ENCODE data around the gene ARL2.
A peak's percentile ranks its signal among the peaks of the same experiment; 100 is the strongest.
"Not testable (repeated sequence)": the region's sequence is repeated elsewhere in the genome, so short reads cannot be mapped to it uniquely, and the experiment has no call there.

ARL2 gene

DNA sequence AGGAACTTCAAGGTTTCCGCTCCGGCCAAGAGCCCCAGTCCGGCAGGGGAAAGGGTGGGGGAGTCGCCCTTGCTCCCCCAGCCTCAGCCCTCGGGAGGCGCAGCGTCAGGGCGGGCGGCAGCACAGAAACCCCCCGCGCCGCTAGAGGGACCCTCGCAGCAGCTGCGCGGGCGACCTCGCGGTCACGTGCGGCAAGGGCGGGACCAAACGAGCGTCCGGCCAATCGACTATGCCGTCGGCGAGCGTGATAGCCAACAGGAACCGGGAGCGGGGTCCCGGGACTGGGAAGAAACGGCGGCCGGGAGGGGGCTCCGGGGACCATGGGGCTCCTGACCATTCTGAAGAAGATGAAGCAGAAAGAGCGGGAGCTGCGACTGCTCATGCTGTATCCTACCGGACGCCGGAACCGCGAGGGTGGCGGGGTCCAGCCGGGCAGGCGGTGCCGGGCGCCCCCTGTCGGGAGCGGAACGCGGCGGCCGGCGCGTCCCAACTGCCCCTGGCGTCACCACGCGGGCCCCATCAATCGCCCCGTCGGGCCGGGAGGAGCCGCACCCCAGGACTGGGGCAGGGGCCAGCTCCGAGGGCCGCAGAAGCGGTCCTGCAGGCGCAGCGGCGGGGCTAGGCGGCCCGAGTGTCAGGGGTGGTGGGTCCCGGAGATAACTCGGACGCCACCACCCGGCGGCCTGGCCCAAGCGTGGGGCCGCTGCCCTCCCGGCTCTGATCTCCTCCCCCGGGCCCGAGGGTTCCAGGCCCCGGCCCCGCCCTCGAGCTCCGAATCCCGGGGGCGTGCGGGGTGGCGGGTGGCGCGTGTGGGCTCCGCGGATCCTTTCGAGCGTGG is at the start of gene ARL2:
Gene ARL2 (plus strand): TSS at position 273 of the 838 bp plus-strand sequence. CDS start 48 bp downstream, at position 321.
- Histone ChIP-seq H3K27ac (ENCODE audit: low read length) (peak within 1 kb of the TSS; percentile 66), H3K27me3 (ENCODE audit: control insufficient read depth, insufficient read depth, low read length) (no peaks in the 10 kb centered on the region), H3K4me1 (ENCODE audit: control insufficient read depth, low read depth, low read length) (no peaks in the 10 kb centered on the region), H3K9ac (ENCODE audit: low read length) (peak within 1 kb of the TSS; percentile 63), H3K4me3 (ENCODE audit: low read length) (peak within 1 kb of the TSS; percentile 63), H3K36me3 (ENCODE audit: control insufficient read depth, low read depth, low read length) (peaks cover 11% of the 10 kb centered on the region), H3K9me3 (ENCODE audit: control insufficient read depth, low read depth, low read length) (no peaks in the 10 kb centered on the region)

DNA sequence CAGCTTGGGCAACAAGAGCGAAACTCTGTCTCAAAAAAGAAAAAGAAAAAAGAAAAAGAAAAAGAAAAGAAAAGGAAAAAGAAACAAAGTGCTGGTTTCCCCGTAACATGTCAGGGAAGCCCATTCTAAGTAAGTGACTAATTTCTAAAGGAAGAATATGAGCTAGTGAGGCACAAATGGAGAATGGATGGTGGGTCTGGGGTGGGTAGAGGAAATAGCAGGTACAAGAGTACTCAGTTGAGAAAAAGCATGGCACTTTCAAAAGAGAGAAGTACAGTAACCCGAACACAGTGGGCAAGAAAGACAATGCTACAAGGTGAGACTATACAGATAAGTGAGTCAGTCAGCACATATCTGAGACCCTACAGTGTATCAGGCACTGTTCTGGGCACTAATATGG is 46.6 kb upstream of the ARL2 start:
- H3K9ac ChIP-seq (ENCODE audit: low read length), result no peak overlapping the region
- no peak overlapping the region for H3K27ac ChIP-seq (ENCODE audit: low read length)
- no peak overlapping the region for H3K4me3 ChIP-seq (ENCODE audit: low read length)
- H3K27me3 ChIP-seq (ENCODE audit: control insufficient read depth, insufficient read depth, low read length), result no peaks in the 10 kb centered on the region
- H3K4me1 ChIP-seq (ENCODE audit: control insufficient read depth, low read depth, low read length), result no peaks in the 10 kb centered on the region
- no peaks in the 10 kb centered on the region for H3K9me3 ChIP-seq (ENCODE audit: control insufficient read depth, low read depth, low read length)
- H3K36me3 ChIP-seq (ENCODE audit: control insufficient read depth, low read depth, low read length), result no peaks in the 10 kb centered on the region

DNA sequence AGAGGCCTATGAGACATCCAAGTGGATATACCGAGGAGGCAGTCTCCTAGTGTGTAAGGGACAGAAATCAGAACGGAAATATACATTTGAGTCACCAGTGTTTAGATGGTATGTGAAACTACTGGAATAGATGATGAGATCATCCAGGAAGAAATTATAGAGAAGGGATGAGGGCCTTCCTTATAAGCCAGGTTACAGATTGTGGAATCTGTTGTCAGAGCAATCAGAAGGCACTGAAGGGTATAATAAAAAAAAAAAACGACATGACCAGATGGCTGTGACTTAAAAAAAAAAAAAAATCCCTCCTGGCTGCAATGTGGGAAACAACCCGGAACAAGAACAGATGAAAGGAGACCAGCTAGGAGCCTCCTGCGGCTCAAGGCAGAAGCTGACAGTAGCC is 44.8 kb upstream of the ARL2 start:
- no peak overlapping the region for H3K27ac ChIP-seq (ENCODE audit: low read length)
- H3K36me3 ChIP-seq (ENCODE audit: control insufficient read depth, low read depth, low read length), result no peaks in the 10 kb centered on the region

DNA sequence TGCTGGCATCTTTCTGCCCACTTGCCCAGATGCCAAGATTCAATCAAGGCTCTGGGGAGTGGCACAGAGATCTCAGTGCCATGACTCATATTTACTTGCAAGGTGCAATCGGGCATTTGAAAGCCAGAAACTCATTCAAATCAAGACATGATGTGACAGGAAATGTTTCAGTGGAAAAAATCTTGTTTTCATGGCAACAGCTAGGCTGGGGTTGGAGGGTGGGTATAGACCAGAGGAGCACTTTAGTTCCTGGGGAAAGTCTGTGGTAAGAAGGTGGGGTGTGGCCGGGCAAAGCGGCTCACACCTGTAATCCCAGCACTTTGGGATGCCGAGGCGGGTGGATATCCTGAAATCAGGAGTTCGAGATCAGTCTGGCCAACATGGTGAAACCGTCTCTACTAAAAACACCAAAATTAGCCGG is 43.2 kb upstream of the ARL2 start:
- Histone ChIP-seq H3K27me3 (ENCODE audit: control insufficient read depth, insufficient read depth, low read length) (no peaks in the 10 kb centered on the region), H3K9ac (ENCODE audit: low read length) (no peak overlapping the region), H3K27ac (ENCODE audit: low read length) (no peak overlapping the region), H3K36me3 (ENCODE audit: control insufficient read depth, low read depth, low read length) (no peaks in the 10 kb centered on the region), H3K9me3 (ENCODE audit: control insufficient read depth, low read depth, low read length) (no peaks in the 10 kb centered on the region), H3K4me1 (ENCODE audit: control insufficient read depth, low read depth, low read length) (no peaks in the 10 kb centered on the region), H3K4me3 (ENCODE audit: low read length) (no peak overlapping the region)

More for the DNA sequence above, 44.8 kb upstream of the ARL2 start:
- H3K4me1 ChIP-seq (ENCODE audit: control insufficient read depth, low read depth, low read length), result no peaks in the 10 kb centered on the region
- no peaks in the 10 kb centered on the region for H3K9me3 ChIP-seq (ENCODE audit: control insufficient read depth, low read depth, low read length)
- H3K9ac ChIP-seq (ENCODE audit: low read length), result no peak overlapping the region
- no peak overlapping the region for H3K4me3 ChIP-seq (ENCODE audit: low read length)
- no peaks in the 10 kb centered on the region for H3K27me3 ChIP-seq (ENCODE audit: control insufficient read depth, insufficient read depth, low read length)

DNA sequence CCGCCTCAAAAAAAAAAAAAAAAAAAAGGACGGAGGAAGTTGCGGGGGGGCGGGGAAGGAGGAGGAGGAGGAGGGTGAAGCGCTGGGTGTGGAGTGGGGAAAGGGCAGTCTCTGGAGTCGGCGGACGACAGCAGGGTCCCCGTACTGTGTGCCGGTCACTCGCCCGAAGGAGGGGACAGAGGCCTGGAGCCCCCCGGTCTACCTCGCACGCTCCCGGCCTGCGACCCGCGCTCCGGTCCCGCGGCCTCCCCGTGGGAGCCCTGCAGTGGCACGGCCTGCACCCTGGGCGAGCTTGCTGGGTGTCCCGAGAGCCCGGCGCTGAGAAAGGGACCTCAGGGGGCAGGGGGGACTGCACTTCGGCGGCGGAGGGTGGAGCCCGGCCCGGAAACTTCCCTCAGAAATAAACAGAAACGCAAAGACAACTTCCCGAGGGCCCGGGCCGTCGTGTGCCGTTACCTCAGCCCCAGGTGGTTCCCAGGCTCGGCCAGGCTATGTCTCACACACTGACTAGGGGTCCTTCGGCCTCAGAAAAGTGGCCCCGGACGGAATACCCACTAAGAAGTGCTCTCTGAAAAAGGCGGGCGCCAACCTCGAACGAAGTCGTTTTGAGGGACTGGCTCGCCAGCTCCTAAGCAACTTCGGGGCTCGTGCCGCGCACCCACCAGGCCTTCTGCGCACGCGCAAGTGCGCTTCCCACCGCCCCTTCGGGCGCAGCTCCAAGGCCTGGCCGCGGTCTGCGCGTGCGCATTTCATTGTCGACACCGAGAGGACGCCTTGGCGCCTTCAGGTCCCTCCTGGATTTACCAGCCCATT is 42.3 kb upstream of the ARL2 start, which contains the start of gene MAJIN:
Gene MAJIN (minus strand): TSS at position 688 of the 813 bp plus-strand sequence. CDS start 12,703 bp downstream, outside the sequence.
- Histone ChIP-seq H3K36me3 (ENCODE audit: control insufficient read depth, low read depth, low read length) (no peaks in the 10 kb centered on the region), H3K27ac (ENCODE audit: low read length) (no peak within 1 kb of the TSS), H3K27me3 (ENCODE audit: control insufficient read depth, insufficient read depth, low read length) (no peaks in the 10 kb centered on the region), H3K9me3 (ENCODE audit: control insufficient read depth, low read depth, low read length) (no peaks in the 10 kb centered on the region), H3K9ac (ENCODE audit: low read length) (no peak within 1 kb of the TSS), H3K4me1 (ENCODE audit: control insufficient read depth, low read depth, low read length) (no peaks in the 10 kb centered on the region), H3K4me3 (ENCODE audit: low read length) (no peak within 1 kb of the TSS)

DNA sequence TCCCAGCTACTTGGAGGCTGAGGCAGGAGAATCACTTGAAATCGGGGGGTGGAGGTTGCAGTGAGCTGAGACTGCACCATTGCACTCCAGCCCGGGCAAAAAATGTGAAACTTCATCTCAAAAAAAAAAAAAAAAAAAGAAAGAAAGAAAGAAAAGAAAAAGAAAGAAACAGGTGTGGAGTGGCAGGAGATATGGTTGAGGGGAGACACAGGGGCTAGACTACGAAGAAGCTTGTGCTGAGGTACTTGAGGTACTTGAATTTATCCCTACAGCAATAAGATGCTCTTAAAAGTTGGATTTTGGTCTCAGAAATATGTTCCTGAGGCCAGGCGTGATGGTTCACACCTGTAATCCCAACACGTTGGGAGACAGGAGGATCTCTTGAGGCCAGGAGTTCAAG is 39.8 kb upstream of the ARL2 start:
- Histone ChIP-seq H3K4me3 (ENCODE audit: low read length) (no peak overlapping the region), H3K27ac (ENCODE audit: low read length) (no peak overlapping the region), H3K4me1 (ENCODE audit: control insufficient read depth, low read depth, low read length) (no peaks in the 10 kb centered on the region), H3K9ac (ENCODE audit: low read length) (no peak overlapping the region), H3K27me3 (ENCODE audit: control insufficient read depth, insufficient read depth, low read length) (no peaks in the 10 kb centered on the region), H3K9me3 (ENCODE audit: control insufficient read depth, low read depth, low read length) (no peaks in the 10 kb centered on the region), H3K36me3 (ENCODE audit: control insufficient read depth, low read depth, low read length) (no peaks in the 10 kb centered on the region)

DNA sequence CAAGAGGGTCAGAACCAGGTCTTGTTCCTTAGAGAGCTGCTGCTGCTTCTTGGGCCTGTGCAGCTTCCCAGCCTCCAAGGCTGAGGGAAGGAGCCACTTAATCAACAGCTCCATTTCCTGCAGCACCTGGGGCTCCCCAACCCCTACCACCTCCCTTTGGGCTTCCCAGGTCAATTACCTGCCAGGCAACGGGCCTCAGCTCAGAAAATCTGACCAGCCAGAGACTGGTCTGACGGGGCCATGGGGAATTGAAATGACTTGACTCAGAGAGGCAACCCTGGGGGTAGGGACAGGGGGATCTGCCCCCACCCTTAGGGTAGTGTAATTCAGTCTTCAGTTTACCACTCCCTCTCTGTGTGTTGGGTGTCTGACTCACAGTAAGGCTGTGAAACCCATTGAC is 37.3 kb upstream of the ARL2 start:
- Histone ChIP-seq H3K4me1 (ENCODE audit: control insufficient read depth, low read depth, low read length) (no peaks in the 10 kb centered on the region), H3K36me3 (ENCODE audit: control insufficient read depth, low read depth, low read length) (no peaks in the 10 kb centered on the region), H3K4me3 (ENCODE audit: low read length) (no peak overlapping the region), H3K9ac (ENCODE audit: low read length) (no peak overlapping the region), H3K27me3 (ENCODE audit: control insufficient read depth, insufficient read depth, low read length) (no peaks in the 10 kb centered on the region), H3K27ac (ENCODE audit: low read length) (no peak overlapping the region), H3K9me3 (ENCODE audit: control insufficient read depth, low read depth, low read length) (no peaks in the 10 kb centered on the region)

DNA sequence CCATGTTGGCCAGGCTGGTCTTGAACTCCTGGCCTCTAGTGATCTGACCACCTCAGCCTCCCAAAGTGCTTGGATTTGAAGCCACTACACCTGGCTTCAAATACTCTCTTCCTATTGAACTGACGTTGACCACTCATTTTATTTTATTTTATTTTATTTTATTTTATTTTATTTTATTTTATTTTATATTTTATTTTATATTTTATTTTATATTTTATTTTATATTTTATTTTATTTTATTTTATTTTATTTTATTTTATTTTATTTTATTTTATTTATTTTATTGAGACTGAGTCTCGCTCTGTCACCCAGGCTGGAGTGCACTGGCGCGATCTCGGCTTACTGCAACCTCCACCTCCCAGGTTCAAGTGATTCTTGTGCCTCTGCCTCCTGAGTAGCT is 30.6 kb upstream of the ARL2 start:
- not testable (repeated sequence) for H3K27ac ChIP-seq (ENCODE audit: low read length); H3K4me3 ChIP-seq (ENCODE audit: low read length); H3K27me3 ChIP-seq (ENCODE audit: control insufficient read depth, insufficient read depth, low read length); H3K9ac ChIP-seq (ENCODE audit: low read length); H3K4me1 ChIP-seq (ENCODE audit: control insufficient read depth, low read depth, low read length); H3K9me3 ChIP-seq (ENCODE audit: control insufficient read depth, low read depth, low read length); H3K36me3 ChIP-seq (ENCODE audit: control insufficient read depth, low read depth, low read length)

DNA sequence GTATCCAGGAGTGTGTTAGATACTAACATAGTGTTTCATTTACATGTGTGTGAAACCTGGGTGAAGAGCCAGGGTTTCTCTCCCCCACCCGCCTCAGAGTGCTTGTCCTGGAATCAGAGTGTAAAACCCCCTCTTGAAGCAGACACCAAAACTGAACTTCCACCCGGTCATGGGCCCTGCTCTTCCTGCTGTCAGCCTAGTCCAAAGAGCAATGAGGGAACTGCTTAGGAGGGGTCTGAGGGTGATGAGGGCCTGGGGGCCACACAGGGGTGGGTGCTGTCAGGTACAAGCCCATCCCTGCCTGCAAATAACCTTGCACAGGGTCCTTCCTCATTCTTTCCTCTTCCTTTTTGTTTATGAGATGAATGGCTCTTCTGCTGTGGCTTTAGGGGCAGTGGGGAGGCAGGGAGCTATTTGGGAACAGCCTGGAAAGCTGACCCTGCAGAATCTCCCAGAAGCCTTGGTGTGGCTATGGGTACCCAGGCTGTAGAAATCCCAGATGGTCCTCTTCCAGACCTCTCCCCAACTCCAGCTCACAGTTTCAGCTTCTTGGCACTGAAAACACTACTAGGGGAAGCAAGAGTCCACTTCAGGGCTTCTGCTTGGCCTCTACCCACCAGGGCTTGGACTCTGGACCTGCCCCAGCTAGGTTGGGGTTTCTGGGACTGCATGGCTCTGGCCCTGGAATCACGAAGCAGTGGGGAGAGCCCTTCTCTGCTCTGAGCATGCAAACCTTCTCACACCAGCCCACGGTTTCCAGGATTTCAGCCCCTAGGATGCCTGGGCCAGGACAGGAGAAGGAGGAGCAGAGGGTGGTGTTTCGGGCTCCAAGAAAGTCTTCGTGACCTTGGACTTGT is 25.7 kb upstream of the ARL2 start:
- no peaks in the 10 kb centered on the region for H3K4me1 ChIP-seq (ENCODE audit: control insufficient read depth, low read depth, low read length)
- no peak overlapping the region for H3K9ac ChIP-seq (ENCODE audit: low read length)

DNA sequence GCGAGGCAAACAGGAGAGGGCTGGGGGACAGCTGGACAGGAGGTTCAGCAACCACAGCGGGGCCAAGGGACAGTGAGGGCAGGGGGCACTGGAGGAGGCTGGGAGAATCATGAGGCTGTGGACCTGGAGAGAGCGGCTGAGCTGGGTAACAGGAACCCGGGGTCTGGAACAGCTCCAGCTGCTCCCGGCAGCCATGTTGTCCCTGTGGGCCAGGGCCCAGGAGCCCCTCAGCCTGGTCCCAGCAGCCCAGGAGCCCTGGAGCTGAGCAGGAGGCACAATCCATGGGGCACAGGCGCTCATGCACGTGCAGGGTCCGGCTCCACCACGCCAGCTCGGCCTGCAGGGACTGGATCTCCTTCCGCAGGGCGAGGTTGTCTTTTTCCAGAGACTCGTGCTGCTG is 24.5 kb upstream of the ARL2 start:
- Histone ChIP-seq H3K36me3 (ENCODE audit: control insufficient read depth, low read depth, low read length) (no peaks in the 10 kb centered on the region), H3K9ac (ENCODE audit: low read length) (no peak overlapping the region), H3K27me3 (ENCODE audit: control insufficient read depth, insufficient read depth, low read length) (no peaks in the 10 kb centered on the region), H3K4me1 (ENCODE audit: control insufficient read depth, low read depth, low read length) (no peaks in the 10 kb centered on the region), H3K4me3 (ENCODE audit: low read length) (no peak overlapping the region), H3K9me3 (ENCODE audit: control insufficient read depth, low read depth, low read length) (no peaks in the 10 kb centered on the region), H3K27ac (ENCODE audit: low read length) (no peak overlapping the region)

More for the DNA sequence above, 25.7 kb upstream of the ARL2 start:
- no peaks in the 10 kb centered on the region for H3K9me3 ChIP-seq (ENCODE audit: control insufficient read depth, low read depth, low read length)
- H3K27ac ChIP-seq (ENCODE audit: low read length), result no peak overlapping the region
- no peaks in the 10 kb centered on the region for H3K36me3 ChIP-seq (ENCODE audit: control insufficient read depth, low read depth, low read length)
- no peaks in the 10 kb centered on the region for H3K27me3 ChIP-seq (ENCODE audit: control insufficient read depth, insufficient read depth, low read length)
- no peak overlapping the region for H3K4me3 ChIP-seq (ENCODE audit: low read length)
